Liver (tissue), 3 donors: ENCODE measurements around the gene TMEM242.

ENCODE experiments used
- FOXA1 ChIP-seq: IDR thresholded peaks from 2 replicates; pipeline ENCODE4 v1.6.1; 2016; ENCODE audit warnings: antibody characterized with exemption
- GABPA ChIP-seq, 2 donors: IDR thresholded peaks in 1 of 2; conservative IDR thresholded peaks in 1 of 2; 2 replicates each; pipeline ENCODE4 v1.6.1; 2016; ENCODE audit warnings: antibody characterized with exemption in 2 of 2, mild to moderate bottlenecking in 1 of 2, moderate library complexity in 1 of 2
- JUND ChIP-seq, 2 donors: IDR thresholded peaks; 2 replicates each; pipeline ENCODE4 v1.6.1; 2016; ENCODE audit warnings: antibody characterized with exemption in 2 of 2
- MAX ChIP-seq: IDR thresholded peaks from 2 replicates; pipeline ENCODE4 v1.6.1; 2016; ENCODE audit warnings: antibody characterized with exemption
- RAD21 ChIP-seq, 2 donors: IDR thresholded peaks; 2 replicates each; pipeline ENCODE4 v1.6.1; 2016; ENCODE audit warnings: antibody characterized with exemption in 2 of 2, mild to moderate bottlenecking in 2 of 2
- RXRA ChIP-seq, 2 donors: IDR thresholded peaks; 2 replicates each; pipeline ENCODE4 v1.6.1; 2017 to 2018; ENCODE audit warnings: antibody characterized with exemption in 2 of 2, mild to moderate bottlenecking in 1 of 2
- SP1 ChIP-seq: IDR thresholded peaks from 2 replicates; pipeline ENCODE4 v1.6.1; 2018; ENCODE audit warnings: antibody characterized with exemption, mild to moderate bottlenecking
- TAF1 ChIP-seq: conservative IDR thresholded peaks from 2 replicates; pipeline ENCODE4 v1.6.1; 2016; ENCODE audit warnings: antibody characterized with exemption, mild to moderate bottlenecking
- YY1 ChIP-seq: IDR thresholded peaks from 2 replicates; pipeline ENCODE4 v1.6.1; 2016; ENCODE audit warnings: antibody characterized with exemption, mild to moderate bottlenecking
- ZBTB33 ChIP-seq: IDR thresholded peaks from 2 replicates; pipeline ENCODE4 v1.6.1; 2016; ENCODE audit warnings: antibody characterized with exemption
- TF ChIP-seq, protein P1 (sequence below): fragments of 150-350 bp; IDR thresholded peaks from 2 replicates; pipeline ENCODE4 v1.5.1; 2017; ENCODE audit warnings: improper control_type of control experiment, low read depth, low read length; ENCODE audit not compliant: missing input control
- TF ChIP-seq, protein P2 (sequence below): IDR thresholded peaks from 2 replicates; pipeline ENCODE4 v1.6.1; 2016; ENCODE audit warnings: antibody characterized with exemption, mild to moderate bottlenecking
- donor health status: healthy.
- donor health status: healthy.

DNA sequence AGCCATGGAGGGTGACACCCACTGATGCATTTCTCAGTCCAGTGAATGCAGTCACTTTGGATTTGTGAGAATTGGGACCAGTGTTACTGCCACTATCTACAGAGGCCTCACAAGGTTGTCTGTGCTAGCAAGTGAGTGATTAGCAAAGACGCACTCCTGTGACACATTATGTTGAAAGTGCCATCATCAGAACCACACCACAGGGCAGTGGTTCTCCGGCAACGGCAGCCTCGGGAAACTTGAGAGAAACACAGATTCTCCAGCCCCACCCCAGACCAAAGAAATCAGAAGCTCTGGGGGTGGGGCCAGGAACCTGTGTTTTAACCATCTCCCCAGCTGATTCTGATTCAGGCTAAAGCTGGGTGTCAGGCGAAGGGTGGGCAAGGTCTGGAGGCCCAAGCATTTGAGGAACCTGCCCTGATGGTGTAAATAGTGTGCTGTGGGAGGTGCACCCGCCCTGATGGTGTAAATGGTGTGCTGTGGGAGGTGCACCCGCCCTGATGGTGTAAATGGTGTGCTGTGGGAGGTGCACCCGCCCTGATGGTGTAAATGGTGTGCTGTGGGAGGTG, 39.9 kb downstream of the TMEM242 start:
- TF ChIP-seq, protein P1, sequence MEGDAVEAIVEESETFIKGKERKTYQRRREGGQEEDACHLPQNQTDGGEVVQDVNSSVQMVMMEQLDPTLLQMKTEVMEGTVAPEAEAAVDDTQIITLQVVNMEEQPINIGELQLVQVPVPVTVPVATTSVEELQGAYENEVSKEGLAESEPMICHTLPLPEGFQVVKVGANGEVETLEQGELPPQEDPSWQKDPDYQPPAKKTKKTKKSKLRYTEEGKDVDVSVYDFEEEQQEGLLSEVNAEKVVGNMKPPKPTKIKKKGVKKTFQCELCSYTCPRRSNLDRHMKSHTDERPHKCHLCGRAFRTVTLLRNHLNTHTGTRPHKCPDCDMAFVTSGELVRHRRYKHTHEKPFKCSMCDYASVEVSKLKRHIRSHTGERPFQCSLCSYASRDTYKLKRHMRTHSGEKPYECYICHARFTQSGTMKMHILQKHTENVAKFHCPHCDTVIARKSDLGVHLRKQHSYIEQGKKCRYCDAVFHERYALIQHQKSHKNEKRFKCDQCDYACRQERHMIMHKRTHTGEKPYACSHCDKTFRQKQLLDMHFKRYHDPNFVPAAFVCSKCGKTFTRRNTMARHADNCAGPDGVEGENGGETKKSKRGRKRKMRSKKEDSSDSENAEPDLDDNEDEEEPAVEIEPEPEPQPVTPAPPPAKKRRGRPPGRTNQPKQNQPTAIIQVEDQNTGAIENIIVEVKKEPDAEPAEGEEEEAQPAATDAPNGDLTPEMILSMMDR: no peak
- TF ChIP-seq RXRA (IDR thresholded peaks at IDR 0.05) (no peak), MAX (no peak), SP1 (no peak), RAD21 (IDR thresholded peaks at IDR 0.05) (no peak), TAF1 (no peak), JUND (IDR thresholded peaks at IDR 0.05) (no peak), ZBTB33 (no peak), FOXA1 (no peak), GABPA (IDR thresholded peaks at IDR 0.05 in 1 of 2, conservative IDR thresholded peaks at IDR 0.05 in 1 of 2) (no peak), YY1 (no peak)
- TF ChIP-seq, protein P2, sequence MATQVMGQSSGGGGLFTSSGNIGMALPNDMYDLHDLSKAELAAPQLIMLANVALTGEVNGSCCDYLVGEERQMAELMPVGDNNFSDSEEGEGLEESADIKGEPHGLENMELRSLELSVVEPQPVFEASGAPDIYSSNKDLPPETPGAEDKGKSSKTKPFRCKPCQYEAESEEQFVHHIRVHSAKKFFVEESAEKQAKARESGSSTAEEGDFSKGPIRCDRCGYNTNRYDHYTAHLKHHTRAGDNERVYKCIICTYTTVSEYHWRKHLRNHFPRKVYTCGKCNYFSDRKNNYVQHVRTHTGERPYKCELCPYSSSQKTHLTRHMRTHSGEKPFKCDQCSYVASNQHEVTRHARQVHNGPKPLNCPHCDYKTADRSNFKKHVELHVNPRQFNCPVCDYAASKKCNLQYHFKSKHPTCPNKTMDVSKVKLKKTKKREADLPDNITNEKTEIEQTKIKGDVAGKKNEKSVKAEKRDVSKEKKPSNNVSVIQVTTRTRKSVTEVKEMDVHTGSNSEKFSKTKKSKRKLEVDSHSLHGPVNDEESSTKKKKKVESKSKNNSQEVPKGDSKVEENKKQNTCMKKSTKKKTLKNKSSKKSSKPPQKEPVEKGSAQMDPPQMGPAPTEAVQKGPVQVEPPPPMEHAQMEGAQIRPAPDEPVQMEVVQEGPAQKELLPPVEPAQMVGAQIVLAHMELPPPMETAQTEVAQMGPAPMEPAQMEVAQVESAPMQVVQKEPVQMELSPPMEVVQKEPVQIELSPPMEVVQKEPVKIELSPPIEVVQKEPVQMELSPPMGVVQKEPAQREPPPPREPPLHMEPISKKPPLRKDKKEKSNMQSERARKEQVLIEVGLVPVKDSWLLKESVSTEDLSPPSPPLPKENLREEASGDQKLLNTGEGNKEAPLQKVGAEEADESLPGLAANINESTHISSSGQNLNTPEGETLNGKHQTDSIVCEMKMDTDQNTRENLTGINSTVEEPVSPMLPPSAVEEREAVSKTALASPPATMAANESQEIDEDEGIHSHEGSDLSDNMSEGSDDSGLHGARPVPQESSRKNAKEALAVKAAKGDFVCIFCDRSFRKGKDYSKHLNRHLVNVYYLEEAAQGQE: no peak
